Mammary epithelial cell (primary cell): Measurements from ENCODE around the gene LMBR1.

Experiments
- EZH2 ChIP-seq: IDR thresholded peaks from 2 replicates; pipeline ENCODE4 v1.6.1; 2012; ENCODE audit warnings: low read length, inconsistent platforms, borderline replicate concordance
- TF ChIP-seq, protein P1 (sequence below), 2 donors: IDR thresholded peaks in 1 of 2; conservative IDR thresholded peaks in 1 of 2; 2 replicates each; pipeline ENCODE4 v1.5.1; 2011 to 2012; ENCODE audit warnings: inconsistent platforms in 2 of 2, low read length in 2 of 2, mild to moderate bottlenecking in 2 of 2, control low read depth in 1 of 2, low read depth in 1 of 2; ENCODE audit not compliant: insufficient read depth in 1 of 2; ENCODE audit errors: extremely low read depth in 1 of 2

DNA sequence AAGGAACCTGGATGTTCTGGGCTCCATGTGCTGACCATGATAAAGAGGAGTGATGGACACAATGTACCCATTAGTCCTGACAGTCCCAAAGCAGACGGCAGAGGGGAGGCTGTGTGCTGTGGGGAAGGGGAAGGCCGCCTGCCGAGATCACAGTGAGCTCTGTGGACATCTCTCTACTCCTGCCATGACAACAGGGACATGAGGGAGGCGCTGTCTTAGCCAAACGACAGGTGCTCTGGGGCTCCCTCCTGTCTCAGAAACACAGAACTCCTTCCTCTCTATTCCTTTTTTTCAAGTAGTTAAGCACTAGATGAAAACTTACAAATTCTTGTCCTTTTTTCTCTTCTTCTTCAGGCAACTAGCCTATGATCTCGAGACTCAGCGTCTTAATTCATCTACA lies 139.4 kb downstream of the LMBR1 start:
- TF ChIP-seq, protein P1, sequence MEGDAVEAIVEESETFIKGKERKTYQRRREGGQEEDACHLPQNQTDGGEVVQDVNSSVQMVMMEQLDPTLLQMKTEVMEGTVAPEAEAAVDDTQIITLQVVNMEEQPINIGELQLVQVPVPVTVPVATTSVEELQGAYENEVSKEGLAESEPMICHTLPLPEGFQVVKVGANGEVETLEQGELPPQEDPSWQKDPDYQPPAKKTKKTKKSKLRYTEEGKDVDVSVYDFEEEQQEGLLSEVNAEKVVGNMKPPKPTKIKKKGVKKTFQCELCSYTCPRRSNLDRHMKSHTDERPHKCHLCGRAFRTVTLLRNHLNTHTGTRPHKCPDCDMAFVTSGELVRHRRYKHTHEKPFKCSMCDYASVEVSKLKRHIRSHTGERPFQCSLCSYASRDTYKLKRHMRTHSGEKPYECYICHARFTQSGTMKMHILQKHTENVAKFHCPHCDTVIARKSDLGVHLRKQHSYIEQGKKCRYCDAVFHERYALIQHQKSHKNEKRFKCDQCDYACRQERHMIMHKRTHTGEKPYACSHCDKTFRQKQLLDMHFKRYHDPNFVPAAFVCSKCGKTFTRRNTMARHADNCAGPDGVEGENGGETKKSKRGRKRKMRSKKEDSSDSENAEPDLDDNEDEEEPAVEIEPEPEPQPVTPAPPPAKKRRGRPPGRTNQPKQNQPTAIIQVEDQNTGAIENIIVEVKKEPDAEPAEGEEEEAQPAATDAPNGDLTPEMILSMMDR (conservative IDR thresholded peaks at IDR 0.05 in 1 of 2, IDR thresholded peaks at IDR 0.05 in 1 of 2; ENCODE audit: extremely low read depth in 1 of 2, insufficient read depth in 1 of 2, low read depth in 1 of 2, low read length in 2 of 2) = no peak
- TF ChIP-seq EZH2 = no peak
